Peyer's patch (tissue), 4 donors: ENCODE measurements around the gene INTS12.

ENCODE experiments used
- CTCF ChIP-seq, 6 experiments: fragments of 450-650 bp in 4 of 6; fragments of 200-600 bp in 2 of 6; sonication (generic) in 1 of 6; IDR thresholded peaks; one replicate each; pipeline ENCODE4 v1.5.1; 2017 to 2019; ENCODE audit warnings: antibody characterized with exemption in 6 of 6, mild to moderate bottlenecking in 3 of 6, moderate library complexity in 1 of 6
- POLR2A ChIP-seq, 2 donors: fragments of 450-650 bp; IDR thresholded peaks; one replicate each; pipeline ENCODE4 v1.5.1; 2017; ENCODE audit warnings: antibody characterized with exemption in 2 of 2, mild to moderate bottlenecking in 2 of 2, moderate library complexity in 2 of 2

GRCh38 chr4:105633241-105633640 is 75.2 kb downstream of the INTS12 start:
- TF ChIP-seq CTCF (IDR thresholded peaks at IDR 0.05) (no peak), POLR2A (IDR thresholded peaks at IDR 0.05) (no peak)
